HG02943 (cell line): ENCODE results near the gene C2CD2.

Source experiments
- ATAC-seq: cut with Tn5 transposase; IDR thresholded peaks from one replicate; pipeline ENCODE4 v1.9.1; 2021; ENCODE audit warnings: mild to moderate bottlenecking, low read depth, moderate library complexity; ENCODE audit not compliant: unreplicated experiment

C2CD2 gene

GRCh38 chr21:41894511-41894910, 59.3 kb downstream of the C2CD2 start:
- ATAC-seq = no peak

- no peak for ATAC-seq
Observed at GRCh38 chr21:41892726-41893125, 61.1 kb downstream of the C2CD2 start.

- no peak for ATAC-seq
Observed at GRCh38 chr21:41891132-41891531, 62.7 kb downstream of the C2CD2 start.

- no peak for ATAC-seq
Observed at GRCh38 chr21:41890355-41890754, 63.5 kb downstream of the C2CD2 start.

GRCh38 chr21:41888749-41889376, 65.0 kb downstream of the C2CD2 start:
- ATAC-seq = no peak

GRCh38 chr21:41887667-41888066, 66.2 kb downstream of the C2CD2 start:
- ATAC-seq = no peak

- ATAC-seq = no peak
Observed at GRCh38 chr21:41886328-41886727, 67.5 kb downstream of the C2CD2 start.

- no peak for ATAC-seq
Observed at GRCh38 chr21:41885341-41886024, 68.3 kb downstream of the C2CD2 start.

GRCh38 chr21:41884501-41885030, 69.3 kb downstream of the C2CD2 start:
- ATAC-seq = no peak

- no peak for ATAC-seq
Observed at GRCh38 chr21:41883582-41883981, 70.2 kb downstream of the C2CD2 start.

GRCh38 chr21:41881051-41881450, 72.8 kb downstream of the C2CD2 start:
- no peak for ATAC-seq

- no peak for ATAC-seq
Observed at GRCh38 chr21:41880153-41880552, 73.7 kb downstream of the C2CD2 start.

GRCh38 chr21:41879190-41879998, 74.4 kb downstream of the C2CD2 start, which contains the start of gene PRDM15:
PRDM15 (minus strand) TSS chr21:41879344; CDS start chr21:41860363, 18,981 bp downstream.
- peak; percentile 79 for ATAC-seq

- peak; percentile 43 for ATAC-seq
Observed at GRCh38 chr21:41878831-41879189, 75.0 kb downstream of the C2CD2 start.

GRCh38 chr21:41877901-41878830, 75.7 kb downstream of the C2CD2 start:
- no peak for ATAC-seq

GRCh38 chr21:41876928-41877652, 76.7 kb downstream of the C2CD2 start:
- no peak for ATAC-seq

GRCh38 chr21:41876396-41876795, 77.4 kb downstream of the C2CD2 start:
- no peak for ATAC-seq

GRCh38 chr21:41875086-41875485, 78.7 kb downstream of the C2CD2 start:
- ATAC-seq = no peak

- no peak for ATAC-seq
Observed at GRCh38 chr21:41874611-41875010, 79.2 kb downstream of the C2CD2 start.
